HG03575 (cell line): Measurements from ENCODE around the gene ANKRD44.

ENCODE experiments used
- ATAC-seq: cut with Tn5 transposase; IDR thresholded peaks from one replicate; pipeline ENCODE4 v1.9.1; 2021; ENCODE audit not compliant: unreplicated experiment, insufficient number of reproducible peaks, low FRiP score; ENCODE audit errors: extremely low read depth

Gene ANKRD44

GRCh38 chr2:196967116-196967515 lies 343.5 kb downstream of the ANKRD44 start:
- ATAC-seq = no peak

GRCh38 chr2:196966061-196966460 lies 344.5 kb downstream of the ANKRD44 start:
- ATAC-seq = no peak

- no peak for ATAC-seq
Measured at GRCh38 chr2:196965651-196966050, 344.9 kb downstream of the ANKRD44 start.

- ATAC-seq = no peak
Measured at GRCh38 chr2:196963961-196964360, 346.6 kb downstream of the ANKRD44 start.

GRCh38 chr2:196963043-196963442 lies 347.5 kb downstream of the ANKRD44 start:
- no peak for ATAC-seq

GRCh38 chr2:196962325-196962724 lies 348.3 kb downstream of the ANKRD44 start:
- no peak for ATAC-seq

- ATAC-seq = peak; percentile 95
Measured at GRCh38 chr2:196961889-196962288, 348.7 kb downstream of the ANKRD44 start.

GRCh38 chr2:196959734-196960338 lies 350.7 kb downstream of the ANKRD44 start:
- ATAC-seq = no peak

- no peak for ATAC-seq
Measured at GRCh38 chr2:196959281-196959680, 351.3 kb downstream of the ANKRD44 start.

GRCh38 chr2:196957881-196958525 lies 352.6 kb downstream of the ANKRD44 start:
- no peak for ATAC-seq

GRCh38 chr2:196957442-196957841 lies 353.1 kb downstream of the ANKRD44 start:
- no peak for ATAC-seq

GRCh38 chr2:196956069-196956468 lies 354.5 kb downstream of the ANKRD44 start:
- ATAC-seq = no peak

GRCh38 chr2:196955036-196955435 lies 355.5 kb downstream of the ANKRD44 start:
- no peak for ATAC-seq

- ATAC-seq = no peak
Measured at GRCh38 chr2:196954001-196954400, 356.6 kb downstream of the ANKRD44 start.

- ATAC-seq = no peak
Measured at GRCh38 chr2:196952936-196953335, 357.6 kb downstream of the ANKRD44 start.

- no peak for ATAC-seq
Measured at GRCh38 chr2:196951973-196952372, 358.6 kb downstream of the ANKRD44 start.

- no peak for ATAC-seq
Measured at GRCh38 chr2:196949116-196949515, 361.5 kb downstream of the ANKRD44 start.

- ATAC-seq = peak; percentile 65
Measured at GRCh38 chr2:196944570-196944969, 366.0 kb downstream of the ANKRD44 start.

- no peak for ATAC-seq
Measured at GRCh38 chr2:196941398-196942078, 369.0 kb downstream of the ANKRD44 start.

- ATAC-seq = no peak
Measured at GRCh38 chr2:196939371-196939770, 371.2 kb downstream of the ANKRD44 start.
